Stimulated activated CD8-positive, alpha-beta memory T cell treated with anti-CD3 and anti-CD28 coated beads, Interleukin-4, amount 100 ng/mL, for 4 hours (primary cell): ENCODE data around the gene GRN.
"Not testable (repeated sequence)": the region's sequence is repeated elsewhere in the genome, so short reads cannot be mapped to it uniquely, and the experiment has no call there.

ENCODE experiments used
- DNase-seq, 2 donors: peaks; one replicate each; pipeline ENCODE4 v3.0.0-alpha.2; 2020; ENCODE audit warnings: low read depth in 2 of 2, low spot score in 1 of 2

The GRN gene

GRCh38 chr17:44381810-44382305, 36.8 kb downstream of the GRN start:
- DNase-seq: no peak

DNA sequence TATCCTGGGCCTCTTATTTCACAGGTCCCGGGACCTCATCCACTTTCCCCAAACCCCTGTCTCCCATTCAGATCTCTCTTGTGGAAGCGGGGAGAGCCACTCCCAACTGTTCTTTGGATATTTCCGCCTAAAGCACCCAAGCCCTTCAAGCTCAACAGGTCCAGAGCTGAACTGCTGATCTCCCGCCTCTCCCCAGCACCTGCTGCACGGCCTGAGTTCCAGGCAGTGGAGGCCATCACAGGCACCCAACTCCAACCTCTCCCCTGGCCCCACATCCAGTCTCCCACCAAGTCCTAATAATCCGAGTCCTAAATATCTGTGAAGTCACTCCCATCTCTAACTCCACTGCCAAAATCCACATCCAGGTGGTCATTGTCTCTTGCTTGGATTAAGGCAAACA, 37.8 kb downstream of the GRN start:
- DNase-seq: no peak

- DNase-seq: no peak
These were observed 38.3 kb downstream of the GRN start for GRCh38 chr17:44383363-44383762.

GRCh38 chr17:44383861-44384260, 38.8 kb downstream of the GRN start:
- no peak for DNase-seq

- no peak for DNase-seq
These were observed 39.2 kb downstream of the GRN start for GRCh38 chr17:44384281-44384822.

- DNase-seq: no peak
These were observed 39.8 kb downstream of the GRN start for GRCh38 chr17:44384823-44385286.

GRCh38 chr17:44385287-44386181, 40.4 kb downstream of the GRN start:
- peak; percentile 66 to 67 for DNase-seq

DNA sequence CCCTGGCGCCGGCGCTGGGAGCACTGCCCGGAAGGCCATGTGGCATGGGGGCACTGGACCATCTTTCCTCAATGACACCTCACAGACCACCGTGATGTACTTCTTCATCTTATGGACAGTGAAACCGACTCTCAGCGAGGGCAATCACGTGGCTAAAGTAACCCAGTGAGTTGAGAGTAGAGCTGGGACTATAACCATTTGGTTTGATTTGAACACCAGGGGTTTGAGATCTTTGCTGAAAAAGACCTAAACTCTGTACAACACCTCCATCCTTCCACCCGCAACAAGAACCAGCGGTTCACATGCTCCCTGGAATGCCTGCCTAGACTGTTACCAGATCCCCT, 41.1 kb downstream of the GRN start:
- DNase-seq: no peak

GRCh38 chr17:44387804-44388203, 42.7 kb downstream of the GRN start:
- no peak for DNase-seq

DNA sequence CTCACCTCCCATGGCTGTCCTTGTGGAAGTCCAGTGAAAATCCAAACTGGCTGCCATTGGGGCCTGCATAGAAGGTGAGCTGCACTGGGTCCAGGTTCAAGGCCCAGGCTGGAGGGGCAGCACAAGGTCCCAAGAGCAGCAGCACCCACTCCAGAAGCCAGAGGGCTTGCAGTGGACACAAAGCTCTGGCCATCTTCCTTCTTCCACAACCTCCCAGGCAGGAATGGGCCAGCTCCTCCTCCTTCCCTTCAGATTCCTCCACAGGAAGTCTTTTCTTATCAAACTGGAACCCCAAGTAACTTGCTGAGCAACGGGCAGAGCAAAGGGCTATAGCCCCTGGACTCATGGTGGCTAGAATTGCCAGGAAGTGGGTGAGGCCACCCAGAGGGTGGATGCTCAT, 44.2 kb downstream of the GRN start, which contains the start of gene ITGA2B:
ITGA2B (minus strand) TSS at position 369 of the 400 bp plus-strand sequence; CDS start at position 193, 176 bp downstream.
- no peak for DNase-seq

- no peak for DNase-seq
These were observed 44.7 kb downstream of the GRN start for GRCh38 chr17:44389723-44390202.

GRCh38 chr17:44390250-44390870, 45.3 kb downstream of the GRN start:
- no peak for DNase-seq

GRCh38 chr17:44394112-44394511, 49.0 kb downstream of the GRN start:
- DNase-seq: not testable (repeated sequence)

DNA sequence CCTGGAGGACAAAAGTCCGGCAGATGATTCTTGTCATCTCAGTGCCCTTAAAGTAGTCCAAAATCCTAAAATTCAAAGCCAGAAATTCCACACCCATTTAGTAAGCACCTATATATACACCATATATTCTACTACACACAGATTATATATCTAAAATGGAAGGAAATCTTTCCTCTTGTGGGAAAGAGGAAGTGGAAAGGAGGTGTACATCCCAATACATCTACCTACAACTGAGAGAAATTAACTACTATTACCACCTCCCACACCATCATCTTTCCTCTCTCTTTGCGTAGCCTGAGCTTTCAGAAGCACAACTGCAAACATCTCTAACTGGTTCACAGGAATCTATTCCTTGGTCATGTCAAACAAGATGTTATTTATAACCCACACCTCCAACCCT, 49.7 kb downstream of the GRN start:
- DNase-seq: no peak

DNA sequence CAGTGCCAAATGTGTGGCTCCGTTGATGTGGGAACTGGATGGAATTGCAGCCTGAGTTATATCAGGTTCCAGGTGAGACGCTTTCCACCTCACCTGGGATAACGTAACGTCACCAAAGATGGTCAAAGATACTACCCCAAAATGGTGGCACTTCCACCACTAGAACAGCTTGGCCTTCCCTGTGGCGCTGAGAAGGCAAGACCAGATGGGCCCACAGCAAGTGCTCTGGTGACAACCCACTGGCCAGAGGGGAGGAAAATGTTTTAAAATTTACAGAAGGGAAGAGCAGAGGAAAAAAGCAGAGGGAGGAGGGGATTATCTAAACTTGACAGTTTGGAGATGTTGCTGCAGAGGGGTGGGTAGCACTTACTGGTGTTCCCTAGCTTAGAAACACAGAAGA, 51.8 kb downstream of the GRN start:
- no peak for DNase-seq

- no peak for DNase-seq
These were observed 52.7 kb downstream of the GRN start for GRCh38 chr17:44397479-44398440.

DNA sequence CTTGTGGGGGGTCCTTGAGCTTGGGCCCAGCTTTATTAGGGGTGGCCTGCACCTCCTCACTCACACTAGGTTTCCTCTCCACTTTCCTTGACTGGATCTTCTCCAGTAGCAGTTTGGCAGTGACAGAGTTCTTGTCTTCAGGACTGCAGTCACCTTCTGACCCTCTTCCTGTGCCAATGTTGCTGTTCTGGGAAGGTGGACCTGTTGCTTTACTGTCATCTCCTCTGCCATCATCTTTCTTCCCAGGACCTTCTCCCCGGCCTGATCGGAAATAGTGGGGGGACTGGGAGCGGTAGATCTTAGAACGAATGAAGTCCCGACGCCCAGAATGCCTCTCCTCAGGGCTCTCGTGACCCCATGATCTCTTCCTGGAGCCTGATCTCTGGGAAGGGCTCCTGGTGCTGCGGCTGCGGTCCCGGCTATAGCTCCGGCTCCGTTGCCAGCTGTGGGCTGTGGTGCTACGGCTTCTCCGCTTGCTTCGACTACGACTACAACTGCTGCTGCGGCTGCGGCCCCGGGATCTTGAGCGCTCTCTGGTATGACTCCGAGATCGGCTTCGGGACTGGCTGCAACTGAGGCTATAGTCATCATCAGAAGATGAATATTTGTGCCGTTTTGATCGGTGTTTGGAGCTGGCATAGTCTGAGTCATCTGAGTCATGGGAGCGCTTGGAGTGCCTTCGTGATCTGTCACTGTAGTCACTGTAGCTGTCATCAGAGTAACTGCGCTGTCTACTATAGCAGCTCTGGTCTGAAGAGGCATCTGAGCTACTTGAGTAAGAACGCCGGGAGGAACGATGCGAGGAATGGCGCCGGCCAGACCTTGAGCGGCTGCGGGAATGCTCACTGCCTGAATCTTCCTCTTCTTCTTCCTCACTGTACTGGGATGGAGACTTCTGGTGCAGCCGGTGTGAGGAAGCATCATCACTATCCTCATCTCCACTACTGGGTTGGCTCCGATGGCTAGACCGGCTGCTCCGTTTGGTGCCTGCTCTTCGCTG, 53.9 kb downstream of the GRN start:
- no peak for DNase-seq

DNA sequence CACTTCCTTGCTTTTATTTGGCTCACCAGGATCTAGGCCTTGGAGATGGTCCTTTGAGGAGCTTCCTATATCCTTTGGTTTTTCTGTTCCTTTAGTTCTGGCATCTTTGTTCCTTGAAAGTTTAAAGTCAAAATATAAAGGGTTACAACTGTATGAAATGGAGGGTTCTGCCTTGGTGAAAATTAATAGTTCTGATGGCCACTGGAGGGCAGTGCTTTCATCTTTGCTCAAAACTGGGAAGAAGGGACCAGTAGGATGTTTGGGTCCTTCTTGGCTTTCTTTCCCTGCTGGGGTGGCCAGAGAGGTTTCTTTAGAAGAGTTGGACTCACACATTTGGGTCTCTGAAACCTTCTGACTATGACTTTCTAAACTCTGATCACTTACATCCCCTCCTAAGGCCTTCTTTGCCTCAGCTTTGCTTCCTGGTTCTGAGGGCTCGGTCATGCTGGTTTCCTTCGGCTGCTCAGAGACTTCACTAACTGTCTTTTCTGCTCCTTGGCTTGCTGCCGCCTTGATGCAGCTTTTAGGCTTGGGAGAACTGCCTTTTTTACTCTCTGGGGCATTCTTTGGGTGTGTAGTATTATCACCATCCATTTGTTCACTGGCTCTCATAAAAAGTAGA, 55.2 kb downstream of the GRN start:
- no peak for DNase-seq
